ENCODE results near the gene CPVL.
"Not testable (repeated sequence)": the region's sequence is repeated elsewhere in the genome, so short reads cannot be mapped to it uniquely, and the experiment has no call there.

CPVL gene

DNA sequence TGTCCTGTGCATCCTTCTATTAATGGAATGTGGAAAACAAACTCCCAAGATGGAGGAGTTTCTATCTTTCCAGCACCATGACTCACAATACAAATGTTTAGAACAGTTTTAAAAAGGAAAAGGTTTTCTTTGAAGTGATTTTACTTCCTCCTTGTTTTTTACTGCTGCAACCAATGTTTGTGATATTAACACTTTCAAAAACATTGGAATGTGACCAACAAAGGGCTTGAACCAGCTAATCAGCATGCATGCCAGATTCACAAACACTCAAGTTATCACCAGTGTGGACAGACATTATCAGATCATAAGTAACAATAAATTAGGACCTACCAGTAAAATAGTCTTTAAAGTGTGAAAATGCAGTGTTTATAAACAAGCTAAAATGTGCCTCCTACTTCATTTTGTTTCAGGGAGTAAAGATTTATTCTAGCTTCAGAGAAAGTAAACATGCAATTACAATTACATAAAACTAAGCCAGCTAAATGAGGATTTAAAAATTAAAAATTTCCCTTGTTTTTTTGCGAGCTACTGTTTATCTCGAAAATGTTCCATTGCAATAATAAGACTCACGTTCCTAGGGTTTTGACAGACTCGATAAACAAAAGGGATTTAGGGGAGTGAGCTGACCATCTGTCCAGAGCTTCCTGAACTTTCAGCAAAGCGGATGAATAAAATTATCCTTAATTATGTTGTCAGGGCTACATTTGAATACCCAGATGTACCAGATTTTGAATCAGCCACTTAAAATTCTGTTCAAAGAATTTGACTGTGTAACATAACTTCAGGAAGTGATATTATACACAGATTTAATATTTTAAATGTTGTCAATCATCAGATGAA lies 29.8 kb downstream of the CPVL start:
- H3K9me3 Mint-ChIP-seq (ENCODE audit: low read depth): no peaks in the 10 kb centered on the region
- peaks cover 4% of the 10 kb centered on the region for H3K27me3 Mint-ChIP-seq
- H3K4me3 Mint-ChIP-seq: no peak overlapping the region
- peaks cover 3% of the 10 kb centered on the region for H3K4me1 Mint-ChIP-seq (ENCODE audit: low read depth)
- no peak overlapping the region for H3K27ac Mint-ChIP-seq
- no peaks in the 10 kb centered on the region for H3K36me3 Mint-ChIP-seq

- H3K4me3 Mint-ChIP-seq: no peak overlapping the region
- H3K4me1 Mint-ChIP-seq (ENCODE audit: low read depth): peaks cover 3% of the 10 kb centered on the region
- H3K9me3 Mint-ChIP-seq (ENCODE audit: low read depth): no peaks in the 10 kb centered on the region
- no peak overlapping the region for H3K27ac Mint-ChIP-seq
- H3K36me3 Mint-ChIP-seq: no peaks in the 10 kb centered on the region
- peaks cover 4% of the 10 kb centered on the region for H3K27me3 Mint-ChIP-seq
Observed at GRCh38 chr7:29115753-29116152, 30.6 kb downstream of the CPVL start.

DNA sequence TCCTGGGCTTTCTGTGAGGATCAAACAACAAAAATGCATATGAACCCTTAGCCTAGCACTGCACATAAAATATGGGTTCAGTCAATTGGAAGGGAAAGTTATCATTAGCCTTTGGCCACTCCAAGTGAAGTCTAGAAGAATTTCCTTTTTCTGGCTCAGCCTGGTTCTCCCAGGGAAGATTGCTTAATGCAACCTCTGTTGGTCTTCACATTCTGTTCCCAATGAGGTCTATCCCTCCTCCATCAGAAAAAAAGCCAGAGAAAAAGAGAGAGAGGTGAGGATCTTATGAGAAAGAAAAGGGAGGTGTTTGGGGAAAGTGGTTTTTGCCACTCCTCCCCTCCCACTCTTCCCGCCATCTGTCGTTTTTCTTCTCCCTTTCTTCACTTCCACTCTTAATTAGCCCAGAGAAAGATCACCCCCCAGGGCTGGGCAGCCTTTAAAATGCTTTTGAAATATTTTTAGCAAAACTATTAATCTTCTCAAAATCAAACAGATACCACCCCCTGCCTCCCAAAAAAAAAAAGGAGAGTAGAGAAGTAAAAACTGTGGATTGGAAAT lies 31.1 kb downstream of the CPVL start:
- Mint-ChIP-seq H3K9me3 (ENCODE audit: low read depth) (no peaks in the 10 kb centered on the region), H3K27ac (no peak overlapping the region), H3K4me1 (ENCODE audit: low read depth) (peaks cover 3% of the 10 kb centered on the region), H3K36me3 (no peaks in the 10 kb centered on the region), H3K4me3 (no peak overlapping the region), H3K27me3 (peaks cover 7% of the 10 kb centered on the region)

- H3K27ac Mint-ChIP-seq; H3K9me3 Mint-ChIP-seq (ENCODE audit: low read depth); H3K4me3 Mint-ChIP-seq; H3K36me3 Mint-ChIP-seq; H3K27me3 Mint-ChIP-seq; H3K4me1 Mint-ChIP-seq (ENCODE audit: low read depth): not testable (repeated sequence)
Observed at GRCh38 chr7:29114266-29114665, 32.1 kb downstream of the CPVL start.

DNA sequence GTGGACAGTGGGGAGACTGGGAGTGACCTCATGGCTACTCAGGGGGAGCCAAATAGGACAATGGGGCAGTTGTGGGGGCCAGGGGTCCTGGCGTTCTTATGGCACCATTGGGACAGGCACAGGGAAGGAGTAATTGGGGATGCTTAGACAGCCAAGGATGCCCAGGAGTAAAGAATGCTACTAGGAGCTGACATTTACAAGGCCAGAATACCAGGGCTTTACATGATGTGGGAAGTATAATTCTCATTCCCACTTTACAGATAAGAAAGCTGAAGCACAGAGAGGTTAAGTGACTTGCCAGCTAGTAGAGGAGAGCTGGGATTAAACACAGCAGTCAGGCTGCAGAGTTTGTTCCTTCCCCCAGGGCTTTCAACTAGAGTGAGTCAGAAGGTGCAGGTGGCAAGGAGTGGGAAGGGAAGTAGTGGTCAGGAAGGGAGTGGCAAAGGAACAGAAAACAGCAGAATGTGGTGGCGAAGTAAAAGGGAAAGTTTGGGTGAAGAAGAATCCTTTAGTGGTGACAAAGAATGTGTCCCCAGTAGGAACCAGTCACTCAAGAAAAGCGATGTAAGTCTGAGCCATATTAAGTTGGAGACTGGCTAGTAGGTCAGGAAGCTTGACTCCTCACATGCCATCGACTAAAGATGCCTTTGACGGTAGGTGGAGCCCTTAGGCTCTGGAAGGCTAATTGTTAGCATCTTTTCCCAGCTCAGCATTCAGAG lies 32.8 kb downstream of the CPVL start:
- Mint-ChIP-seq H3K4me1 (ENCODE audit: low read depth) (peaks cover 3% of the 10 kb centered on the region), H3K27me3 (peaks cover 6% of the 10 kb centered on the region), H3K4me3 (no peak overlapping the region), H3K9me3 (ENCODE audit: low read depth) (no peaks in the 10 kb centered on the region), H3K36me3 (no peaks in the 10 kb centered on the region), H3K27ac (no peak overlapping the region)

GRCh38 chr7:29112721-29113120 lies 33.6 kb downstream of the CPVL start:
- no peaks in the 10 kb centered on the region for H3K36me3 Mint-ChIP-seq
- no peak overlapping the region for H3K4me3 Mint-ChIP-seq
- H3K9me3 Mint-ChIP-seq (ENCODE audit: low read depth): no peaks in the 10 kb centered on the region
- peaks cover 3% of the 10 kb centered on the region for H3K4me1 Mint-ChIP-seq (ENCODE audit: low read depth)
- H3K27ac Mint-ChIP-seq: no peak overlapping the region
- H3K27me3 Mint-ChIP-seq: peaks cover 6% of the 10 kb centered on the region

DNA sequence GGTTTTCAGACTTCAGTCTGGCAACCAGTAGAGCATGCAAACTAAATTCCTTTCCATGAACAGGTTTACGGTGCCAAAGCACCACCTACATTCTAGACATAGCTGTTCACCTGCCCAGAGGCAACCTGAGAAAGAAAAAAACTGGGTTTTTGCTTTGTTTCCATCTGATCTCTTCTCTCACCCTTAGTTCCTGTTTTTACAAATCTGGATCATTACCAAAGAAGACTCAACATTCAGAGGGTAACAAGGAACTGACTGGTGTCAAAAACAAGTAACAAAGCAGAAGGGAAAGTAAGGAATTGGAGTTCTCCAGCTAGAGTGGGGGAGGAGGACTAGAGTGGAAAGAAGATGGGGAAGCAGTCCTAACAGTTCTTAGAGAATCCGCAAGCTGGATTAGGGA lies 36.4 kb downstream of the CPVL start:
- Mint-ChIP-seq H3K4me3 (no peak overlapping the region), H3K36me3 (no peaks in the 10 kb centered on the region), H3K27me3 (peaks cover 6% of the 10 kb centered on the region), H3K27ac (no peak overlapping the region), H3K9me3 (ENCODE audit: low read depth) (no peaks in the 10 kb centered on the region), H3K4me1 (ENCODE audit: low read depth) (peaks cover 3% of the 10 kb centered on the region)

- Mint-ChIP-seq H3K27ac (no peak overlapping the region), H3K4me3 (no peak overlapping the region), H3K9me3 (ENCODE audit: low read depth) (no peaks in the 10 kb centered on the region), H3K4me1 (ENCODE audit: low read depth) (peaks cover 3% of the 10 kb centered on the region), H3K36me3 (no peaks in the 10 kb centered on the region), H3K27me3 (peaks cover 6% of the 10 kb centered on the region)
Observed at GRCh38 chr7:29109358-29109757, 37.0 kb downstream of the CPVL start.

GRCh38 chr7:29107056-29107455 lies 39.3 kb downstream of the CPVL start:
- Mint-ChIP-seq H3K9me3 (ENCODE audit: low read depth) (no peaks in the 10 kb centered on the region), H3K4me1 (ENCODE audit: low read depth) (peaks cover 3% of the 10 kb centered on the region), H3K4me3 (no peak overlapping the region), H3K27ac (no peak overlapping the region), H3K36me3 (no peaks in the 10 kb centered on the region), H3K27me3 (peaks cover 6% of the 10 kb centered on the region)

- Mint-ChIP-seq H3K4me1 (ENCODE audit: low read depth) (peaks cover 3% of the 10 kb centered on the region), H3K27ac (no peak overlapping the region), H3K9me3 (ENCODE audit: low read depth) (no peaks in the 10 kb centered on the region), H3K4me3 (no peak overlapping the region), H3K36me3 (no peaks in the 10 kb centered on the region), H3K27me3 (peaks cover 6% of the 10 kb centered on the region)
Observed at GRCh38 chr7:29106669-29106988, 39.7 kb downstream of the CPVL start.

DNA sequence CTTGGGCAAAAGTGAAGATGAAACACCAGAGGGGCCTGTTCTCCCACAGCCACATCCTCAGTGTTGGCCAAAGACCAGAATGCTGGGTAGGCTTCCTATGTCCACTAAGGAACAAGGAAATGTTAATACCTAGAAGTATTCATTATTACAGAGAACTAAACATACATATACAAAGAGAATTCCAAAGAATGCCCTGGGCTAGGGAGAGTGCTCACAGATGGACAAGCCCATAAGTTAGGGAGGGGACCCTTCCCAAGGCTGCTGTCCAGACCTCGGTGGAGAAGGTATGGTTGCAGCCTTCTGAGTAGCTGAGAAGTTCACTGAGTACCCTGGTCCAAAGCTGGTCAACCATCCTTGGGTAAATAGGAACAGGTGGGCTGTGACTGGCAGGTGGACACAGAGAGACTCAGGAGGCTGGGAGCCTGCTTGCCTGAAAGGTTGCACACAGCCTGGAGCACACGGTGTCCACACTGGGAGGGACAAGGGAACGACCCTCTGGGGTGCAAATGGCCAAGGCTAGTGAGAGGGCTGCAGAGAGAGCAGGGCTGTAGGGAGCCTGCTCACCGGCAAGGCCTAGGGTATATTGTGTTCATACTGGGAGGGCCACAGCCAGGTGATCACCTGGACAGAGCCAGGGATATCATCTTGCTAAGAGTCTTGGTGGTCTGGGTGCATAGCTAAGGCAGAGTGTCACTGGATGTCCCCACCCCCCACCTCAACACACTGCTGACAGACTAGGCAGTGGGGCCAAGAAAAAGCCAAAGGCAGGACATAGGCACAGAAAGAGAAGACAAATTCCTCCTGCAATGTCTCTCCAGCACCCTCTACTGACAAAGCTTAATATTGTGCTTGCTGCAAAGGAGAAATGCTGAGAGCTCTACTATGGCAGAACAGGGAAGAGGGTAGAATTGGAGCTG lies 40.3 kb downstream of the CPVL start:
- H3K27ac Mint-ChIP-seq: no peak overlapping the region
- H3K36me3 Mint-ChIP-seq: no peaks in the 10 kb centered on the region
- H3K4me1 Mint-ChIP-seq (ENCODE audit: low read depth): peaks cover 3% of the 10 kb centered on the region
- H3K27me3 Mint-ChIP-seq: peaks cover 6% of the 10 kb centered on the region
- no peaks in the 10 kb centered on the region for H3K9me3 Mint-ChIP-seq (ENCODE audit: low read depth)
- no peak overlapping the region for H3K4me3 Mint-ChIP-seq

- Mint-ChIP-seq H3K27ac (no peak overlapping the region), H3K36me3 (no peaks in the 10 kb centered on the region), H3K4me3 (no peak overlapping the region), H3K4me1 (ENCODE audit: low read depth) (peaks cover 3% of the 10 kb centered on the region), H3K9me3 (ENCODE audit: low read depth) (no peaks in the 10 kb centered on the region), H3K27me3 (peaks cover 3% of the 10 kb centered on the region)
Observed at GRCh38 chr7:29105191-29105590, 41.1 kb downstream of the CPVL start.

DNA sequence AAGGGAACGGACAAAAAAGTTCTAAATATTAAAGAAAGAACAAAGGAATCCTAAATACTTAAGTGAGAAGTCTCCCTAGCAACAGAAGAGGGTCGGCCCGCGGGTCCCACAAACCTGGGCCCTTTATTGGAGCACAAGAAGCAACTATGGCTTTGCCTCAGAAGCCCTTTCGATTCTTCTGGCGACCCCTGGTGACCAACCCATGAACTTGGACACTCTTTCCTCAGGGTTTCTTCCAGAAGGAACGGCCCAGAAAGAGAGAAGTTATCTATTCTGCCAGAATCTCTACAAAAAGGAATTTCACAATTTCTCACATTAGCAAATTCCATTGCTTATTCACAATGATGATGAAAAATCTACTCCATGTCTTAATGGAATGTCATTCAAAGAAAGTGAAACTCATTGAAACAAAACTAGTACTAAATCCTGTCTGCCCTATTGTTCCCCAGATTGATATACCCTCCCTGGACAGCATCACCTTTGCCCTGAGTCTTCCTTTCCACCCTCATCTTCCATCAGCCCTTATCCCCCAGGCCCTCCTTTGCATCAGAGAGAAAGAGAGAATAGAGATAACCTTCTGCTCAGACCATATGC lies 43.7 kb downstream of the CPVL start:
- Mint-ChIP-seq H3K9me3 (ENCODE audit: low read depth) (no peaks in the 10 kb centered on the region), H3K27ac (no peak overlapping the region), H3K4me3 (no peak overlapping the region), H3K36me3 (no peaks in the 10 kb centered on the region), H3K27me3 (no peaks in the 10 kb centered on the region), H3K4me1 (ENCODE audit: low read depth) (peaks cover 3% of the 10 kb centered on the region)

GRCh38 chr7:29100924-29101323 lies 45.4 kb downstream of the CPVL start:
- peaks cover 3% of the 10 kb centered on the region for H3K4me1 Mint-ChIP-seq (ENCODE audit: low read depth)
- H3K27ac Mint-ChIP-seq: no peak overlapping the region
- H3K9me3 Mint-ChIP-seq (ENCODE audit: low read depth): no peaks in the 10 kb centered on the region
- H3K36me3 Mint-ChIP-seq: no peaks in the 10 kb centered on the region
- H3K27me3 Mint-ChIP-seq: no peaks in the 10 kb centered on the region
- H3K4me3 Mint-ChIP-seq: no peak overlapping the region
